ENCODE results near the gene BMPER.

The BMPER gene

GRCh38 chr7:34191771-34192479, 286.6 kb downstream of the BMPER start:
- DNase-seq, result no peak

GRCh38 chr7:34192906-34193305, 287.6 kb downstream of the BMPER start:
- no peak for DNase-seq

- no peak for DNase-seq
Observed at GRCh38 chr7:34198231-34198641, 292.9 kb downstream of the BMPER start.
